Effector memory CD4-positive, alpha-beta T cell (primary cell): ENCODE data around the gene ZNHIT2.

Experiments
- DNase-seq, 3 donors: peaks; one replicate each; pipeline ENCODE4 v3.0.0-alpha.2; 2020
- H3K27ac ChIP-seq: 2 replicates; pipeline ENCODE4 v1.7.0; 2013; ENCODE audit warnings: mild to moderate bottlenecking, low read length, moderate library complexity; ENCODE audit not compliant: insufficient read depth, poor library complexity, severe bottlenecking
- H3K27me3 ChIP-seq: replicated peaks from 2 replicates; pipeline ENCODE4 v1.7.0; 2013; ENCODE audit warnings: mild to moderate bottlenecking, low read length; ENCODE audit not compliant: insufficient read depth, control insufficient read depth, poor library complexity, severe bottlenecking
- H3K36me3 ChIP-seq: 2 replicates; pipeline ENCODE4 v1.7.0; 2013; ENCODE audit warnings: mild to moderate bottlenecking, low read length, moderate library complexity; ENCODE audit not compliant: control insufficient read depth, insufficient read depth
- H3K4me1 ChIP-seq: 2 replicates; pipeline ENCODE4 v1.7.0; 2013; ENCODE audit warnings: low read length, mild to moderate bottlenecking; ENCODE audit not compliant: control insufficient read depth, insufficient read depth, poor library complexity, severe bottlenecking
- H3K4me3 ChIP-seq: 2 replicates; pipeline ENCODE4 v1.7.0; 2013; ENCODE audit warnings: low read length, low read depth, mild to moderate bottlenecking; ENCODE audit not compliant: insufficient read depth, poor library complexity, severe bottlenecking
- H3K9me3 ChIP-seq: 2 replicates; pipeline ENCODE4 v1.7.0; 2013; ENCODE audit warnings: mild to moderate bottlenecking, low read length, moderate library complexity; ENCODE audit not compliant: control insufficient read depth

Gene ZNHIT2

DNA sequence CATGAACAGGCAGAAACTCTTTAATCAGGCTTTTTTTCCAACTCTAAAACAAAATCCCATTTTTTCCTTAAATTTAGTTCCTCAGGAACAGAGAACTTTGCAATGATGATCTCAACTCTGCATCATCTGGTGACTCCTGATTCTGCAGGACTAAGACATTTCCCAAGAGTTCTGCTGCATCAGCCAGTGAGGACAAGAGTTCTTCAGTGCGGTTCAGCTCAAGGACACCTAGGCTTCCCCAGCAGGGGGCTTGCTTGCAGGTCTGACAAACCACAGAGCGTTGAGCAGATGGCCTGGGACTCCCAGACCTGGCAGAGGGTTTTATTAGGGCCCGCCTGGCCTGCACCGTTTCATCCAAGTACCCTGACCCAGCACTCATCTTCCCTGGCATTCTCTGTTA is 40.0 kb downstream of the ZNHIT2 start:
- DNase-seq = no peak

DNA sequence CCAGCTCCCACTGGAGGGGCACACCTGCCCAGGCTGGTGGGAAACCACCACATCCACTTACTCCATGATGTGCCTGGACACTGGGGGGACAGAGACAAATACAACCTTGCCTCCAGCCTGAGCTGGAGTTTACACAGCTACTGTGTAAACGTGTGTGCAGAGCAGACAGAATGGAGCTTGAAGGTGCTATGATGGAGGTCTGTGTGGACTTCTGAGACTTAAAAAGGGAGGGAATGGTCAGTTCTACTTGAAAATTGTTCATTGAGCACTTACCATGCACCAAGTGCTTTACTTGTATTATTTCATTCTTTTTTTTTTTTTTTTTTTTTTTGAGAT is 44.9 kb downstream of the ZNHIT2 start:
- no peaks in the 10 kb centered on the region for H3K27me3 ChIP-seq
- no peak for DNase-seq
- H3K9me3 ChIP-seq = no peaks in the 10 kb centered on the region
- H3K36me3 ChIP-seq = no peaks in the 10 kb centered on the region
- no peaks in the 10 kb centered on the region for H3K4me1 ChIP-seq
- H3K4me3 ChIP-seq = no peak overlapping the region
- H3K27ac ChIP-seq = no peak overlapping the region

More for the DNA sequence above, 40.0 kb downstream of the ZNHIT2 start:
- H3K4me1 ChIP-seq = no peaks in the 10 kb centered on the region
- H3K4me3 ChIP-seq = no peak overlapping the region
- no peaks in the 10 kb centered on the region for H3K9me3 ChIP-seq
- no peaks in the 10 kb centered on the region for H3K27me3 ChIP-seq
- no peak overlapping the region for H3K27ac ChIP-seq
- H3K36me3 ChIP-seq = no peaks in the 10 kb centered on the region

GRCh38 chr11:65071907-65072630 is 45.4 kb downstream of the ZNHIT2 start:
- Histone ChIP-seq H3K4me3 (no peak overlapping the region), H3K4me1 (no peaks in the 10 kb centered on the region), H3K9me3 (no peaks in the 10 kb centered on the region), H3K36me3 (no peaks in the 10 kb centered on the region), H3K27me3 (no peaks in the 10 kb centered on the region), H3K27ac (no peak overlapping the region)
- DNase-seq = no peak

DNA sequence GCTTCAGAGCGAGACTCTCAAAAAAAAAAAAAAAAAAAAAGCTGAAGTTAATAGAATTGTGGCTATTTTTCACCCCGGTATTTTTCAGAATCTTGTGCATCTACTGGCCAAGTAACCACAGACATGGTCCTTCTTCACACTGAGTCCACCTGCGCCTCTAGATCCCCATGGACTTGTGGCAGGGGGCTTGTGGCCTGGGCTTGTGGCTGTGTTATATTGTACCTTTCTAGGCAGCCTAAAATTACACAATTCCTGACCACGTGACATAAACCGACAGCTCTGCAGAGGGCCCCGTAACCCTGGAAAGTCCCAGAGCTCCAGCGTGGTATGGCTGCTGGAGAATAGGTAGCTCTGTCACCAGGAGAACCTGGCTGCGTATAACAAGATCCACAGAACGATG is 48.3 kb downstream of the ZNHIT2 start:
- DNase-seq = no peak
- Histone ChIP-seq H3K4me1 (no peaks in the 10 kb centered on the region), H3K27me3 (no peaks in the 10 kb centered on the region), H3K9me3 (no peaks in the 10 kb centered on the region), H3K4me3 (no peak overlapping the region), H3K36me3 (no peaks in the 10 kb centered on the region), H3K27ac (no peak overlapping the region)

DNA sequence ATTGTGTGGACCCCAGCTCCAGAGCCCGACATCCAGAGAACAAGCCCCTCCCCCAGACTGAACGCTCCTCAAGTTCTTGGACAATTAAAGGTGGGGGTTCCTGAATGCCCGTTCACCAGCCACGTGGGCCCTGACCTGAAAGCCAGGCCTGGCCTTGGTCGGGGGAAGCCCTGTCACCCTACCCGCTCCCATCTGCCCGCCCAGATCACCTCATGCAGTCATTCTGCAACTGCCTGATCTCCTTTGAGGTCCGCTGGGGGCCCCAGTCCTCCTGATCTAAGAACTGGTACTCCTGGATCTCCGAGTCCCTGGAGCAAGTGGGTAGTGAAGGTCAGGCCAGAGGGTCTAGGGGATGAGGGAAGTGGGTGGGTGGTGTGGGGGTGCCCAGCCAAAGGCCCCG is 50.1 kb downstream of the ZNHIT2 start:
- H3K4me3 ChIP-seq = no peak overlapping the region
- no peaks in the 10 kb centered on the region for H3K4me1 ChIP-seq
- H3K9me3 ChIP-seq = no peaks in the 10 kb centered on the region
- H3K27me3 ChIP-seq = no peaks in the 10 kb centered on the region
- H3K27ac ChIP-seq = no peak overlapping the region
- DNase-seq = no peak
- no peaks in the 10 kb centered on the region for H3K36me3 ChIP-seq

DNA sequence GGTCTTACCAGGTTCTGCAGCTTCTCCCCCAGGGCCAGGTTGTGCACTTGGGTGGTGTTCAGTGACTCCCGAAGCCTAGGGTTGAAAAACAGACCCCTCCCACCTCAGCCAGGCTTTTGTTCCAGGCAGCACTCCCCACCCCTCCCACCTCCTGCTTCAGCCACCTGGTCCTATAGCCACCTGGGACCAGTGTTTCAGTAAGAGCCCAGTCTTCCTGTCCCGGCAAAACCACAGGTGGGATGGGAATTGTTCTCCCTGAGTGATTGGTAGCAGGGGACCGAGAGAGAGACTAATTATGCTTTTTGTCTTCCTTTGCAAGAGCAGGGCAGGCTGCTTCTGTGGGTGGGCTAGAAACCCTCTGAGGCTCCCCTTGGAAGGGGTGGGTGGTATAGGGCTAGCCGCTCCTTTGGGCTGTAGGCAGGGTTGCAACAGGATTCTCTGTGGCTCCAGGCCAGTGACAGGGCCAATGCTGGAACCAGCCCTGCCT is 50.7 kb downstream of the ZNHIT2 start:
- Histone ChIP-seq H3K27me3 (no peaks in the 10 kb centered on the region), H3K27ac (no peak overlapping the region), H3K9me3 (no peaks in the 10 kb centered on the region), H3K4me1 (no peaks in the 10 kb centered on the region), H3K4me3 (no peak overlapping the region), H3K36me3 (no peaks in the 10 kb centered on the region)
- no peak for DNase-seq
